HG03139 (cell line): ENCODE results near the gene PLEKHM1.

ENCODE experiments used
- ATAC-seq: cut with Tn5 transposase; IDR thresholded peaks from one replicate; pipeline ENCODE4 v1.9.1; 2021; ENCODE audit not compliant: unreplicated experiment

The PLEKHM1 gene

GRCh38 chr17:45427181-45427835 lies 63.2 kb downstream of the PLEKHM1 start:
- ATAC-seq, result no peak

- ATAC-seq, result no peak
These were observed 64.0 kb downstream of the PLEKHM1 start for GRCh38 chr17:45426561-45426960.

- no peak for ATAC-seq
These were observed 64.5 kb downstream of the PLEKHM1 start for GRCh38 chr17:45425984-45426413.

GRCh38 chr17:45425125-45425983 lies 65.2 kb downstream of the PLEKHM1 start:
- ATAC-seq, result no peak

GRCh38 chr17:45424769-45425124 lies 65.8 kb downstream of the PLEKHM1 start:
- ATAC-seq, result no peak

GRCh38 chr17:45423975-45424335 lies 66.6 kb downstream of the PLEKHM1 start:
- no peak for ATAC-seq

GRCh38 chr17:45423304-45423974 lies 67.1 kb downstream of the PLEKHM1 start:
- no peak for ATAC-seq

GRCh38 chr17:45414990-45415881 lies 75.3 kb downstream of the PLEKHM1 start:
- no peak for ATAC-seq

- no peak for ATAC-seq
These were observed 77.0 kb downstream of the PLEKHM1 start for GRCh38 chr17:45413498-45413923.

GRCh38 chr17:45411348-45412105 lies 79.0 kb downstream of the PLEKHM1 start:
- ATAC-seq, result no peak

GRCh38 chr17:45410144-45411091 lies 80.1 kb downstream of the PLEKHM1 start:
- no peak for ATAC-seq

- no peak for ATAC-seq
These were observed 80.9 kb downstream of the PLEKHM1 start for GRCh38 chr17:45409659-45410076.

GRCh38 chr17:45408611-45409421 lies 81.7 kb downstream of the PLEKHM1 start:
- no peak for ATAC-seq

- no peak for ATAC-seq
These were observed 84.4 kb downstream of the PLEKHM1 start for GRCh38 chr17:45406107-45406506.

GRCh38 chr17:45405250-45406086 lies 85.1 kb downstream of the PLEKHM1 start:
- no peak for ATAC-seq

- no peak for ATAC-seq
These were observed 85.7 kb downstream of the PLEKHM1 start for GRCh38 chr17:45404870-45405249.

- no peak for ATAC-seq
These were observed 86.5 kb downstream of the PLEKHM1 start for GRCh38 chr17:45403906-45404490.
